Lower leg skin (tissue), 3 donors: ENCODE data around the gene GYG2.

Experiments
- POLR2A ChIP-seq, 2 donors: fragments of 450-650 bp; IDR thresholded peaks; one replicate each; pipeline ENCODE4 v1.6.1; 2016 to 2017; ENCODE audit warnings: antibody characterized with exemption in 2 of 2, mild to moderate bottlenecking in 1 of 2, moderate library complexity in 1 of 2
- TF ChIP-seq, protein P1 (sequence below), 3 donors: fragments of 450-650 bp; IDR thresholded peaks; one replicate each; pipeline ENCODE4 v1.5.1; 2016; ENCODE audit warnings: antibody characterized with exemption in 3 of 3, mild to moderate bottlenecking in 3 of 3, moderate library complexity in 2 of 3

GRCh38 chrX:2907295-2907694 lies 78.6 kb downstream of the GYG2 start:
- TF ChIP-seq, protein P1, sequence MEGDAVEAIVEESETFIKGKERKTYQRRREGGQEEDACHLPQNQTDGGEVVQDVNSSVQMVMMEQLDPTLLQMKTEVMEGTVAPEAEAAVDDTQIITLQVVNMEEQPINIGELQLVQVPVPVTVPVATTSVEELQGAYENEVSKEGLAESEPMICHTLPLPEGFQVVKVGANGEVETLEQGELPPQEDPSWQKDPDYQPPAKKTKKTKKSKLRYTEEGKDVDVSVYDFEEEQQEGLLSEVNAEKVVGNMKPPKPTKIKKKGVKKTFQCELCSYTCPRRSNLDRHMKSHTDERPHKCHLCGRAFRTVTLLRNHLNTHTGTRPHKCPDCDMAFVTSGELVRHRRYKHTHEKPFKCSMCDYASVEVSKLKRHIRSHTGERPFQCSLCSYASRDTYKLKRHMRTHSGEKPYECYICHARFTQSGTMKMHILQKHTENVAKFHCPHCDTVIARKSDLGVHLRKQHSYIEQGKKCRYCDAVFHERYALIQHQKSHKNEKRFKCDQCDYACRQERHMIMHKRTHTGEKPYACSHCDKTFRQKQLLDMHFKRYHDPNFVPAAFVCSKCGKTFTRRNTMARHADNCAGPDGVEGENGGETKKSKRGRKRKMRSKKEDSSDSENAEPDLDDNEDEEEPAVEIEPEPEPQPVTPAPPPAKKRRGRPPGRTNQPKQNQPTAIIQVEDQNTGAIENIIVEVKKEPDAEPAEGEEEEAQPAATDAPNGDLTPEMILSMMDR (IDR thresholded peaks at IDR 0.05): no peak
- no peak for TF ChIP-seq POLR2A (IDR thresholded peaks at IDR 0.05)
